GM21515 (cell line): ENCODE data around the gene GAGE12H.
"Not testable (repeated sequence)": the region's sequence is repeated elsewhere in the genome, so short reads cannot be mapped to it uniquely, and the experiment has no call there.

ENCODE experiments used
- ATAC-seq: cut with Tn5 transposase; IDR thresholded peaks from one replicate; pipeline ENCODE4 v1.9.1; 2021; ENCODE audit not compliant: unreplicated experiment

Gene GAGE12H, protein sequence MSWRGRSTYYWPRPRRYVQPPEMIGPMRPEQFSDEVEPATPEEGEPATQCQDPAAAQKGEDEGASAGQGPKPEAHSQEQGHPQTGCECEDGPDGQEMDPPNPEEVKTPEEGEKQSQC

DNA sequence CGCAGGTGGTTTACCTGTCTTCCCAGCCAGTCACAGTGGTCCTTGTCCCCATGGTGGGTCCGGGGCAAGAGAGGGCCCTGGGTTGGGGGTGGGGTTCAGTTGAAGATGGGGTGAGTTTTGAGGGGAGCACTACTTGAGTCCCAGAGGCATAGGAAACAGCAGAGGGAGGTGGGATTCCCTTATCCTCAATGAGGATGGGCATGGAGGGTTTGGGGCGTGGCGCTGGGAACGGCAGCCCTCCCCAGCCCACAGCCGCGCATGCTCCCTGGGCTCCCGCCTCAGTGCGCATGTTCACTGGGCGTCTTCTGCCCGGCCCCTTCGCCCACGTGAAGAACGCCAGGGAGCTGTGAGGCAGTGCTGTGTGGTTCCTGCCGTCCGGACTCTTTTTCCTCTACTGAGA lies at the start of gene GAGE12H:
TSS of gene GAGE12H (plus strand) at position 301 of the 400 bp plus-strand sequence. CDS start 1,155 bp downstream, outside the sequence.
- not testable (repeated sequence) for ATAC-seq

DNA sequence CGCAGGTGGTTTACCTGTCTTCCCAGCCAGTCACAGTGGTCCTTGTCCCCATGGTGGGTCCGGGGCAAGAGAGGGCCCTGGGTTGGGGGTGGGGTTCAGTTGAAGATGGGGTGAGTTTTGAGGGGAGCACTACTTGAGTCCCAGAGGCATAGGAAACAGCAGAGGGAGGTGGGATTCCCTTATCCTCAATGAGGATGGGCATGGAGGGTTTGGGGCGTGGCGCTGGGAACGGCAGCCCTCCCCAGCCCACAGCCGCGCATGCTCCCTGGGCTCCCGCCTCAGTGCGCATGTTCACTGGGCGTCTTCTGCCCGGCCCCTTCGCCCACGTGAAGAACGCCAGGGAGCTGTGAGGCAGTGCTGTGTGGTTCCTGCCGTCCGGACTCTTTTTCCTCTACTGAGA lies 47.9 kb upstream of the GAGE12H start, which contains the start of gene GAGE12C:
TSS of gene GAGE12C (plus strand) at position 301 of the 400 bp plus-strand sequence. CDS start 1,155 bp downstream, outside the sequence.
- ATAC-seq = not testable (repeated sequence)

DNA sequence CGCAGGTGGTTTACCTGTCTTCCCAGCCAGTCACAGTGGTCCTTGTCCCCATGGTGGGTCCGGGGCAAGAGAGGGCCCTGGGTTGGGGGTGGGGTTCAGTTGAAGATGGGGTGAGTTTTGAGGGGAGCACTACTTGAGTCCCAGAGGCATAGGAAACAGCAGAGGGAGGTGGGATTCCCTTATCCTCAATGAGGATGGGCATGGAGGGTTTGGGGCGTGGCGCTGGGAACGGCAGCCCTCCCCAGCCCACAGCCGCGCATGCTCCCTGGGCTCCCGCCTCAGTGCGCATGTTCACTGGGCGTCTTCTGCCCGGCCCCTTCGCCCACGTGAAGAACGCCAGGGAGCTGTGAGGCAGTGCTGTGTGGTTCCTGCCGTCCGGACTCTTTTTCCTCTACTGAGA lies 38.3 kb upstream of the GAGE12H start, which contains the start of gene GAGE12D:
TSS of gene GAGE12D (plus strand) at position 301 of the 400 bp plus-strand sequence. CDS start 1,155 bp downstream, outside the sequence.
- not testable (repeated sequence) for ATAC-seq

DNA sequence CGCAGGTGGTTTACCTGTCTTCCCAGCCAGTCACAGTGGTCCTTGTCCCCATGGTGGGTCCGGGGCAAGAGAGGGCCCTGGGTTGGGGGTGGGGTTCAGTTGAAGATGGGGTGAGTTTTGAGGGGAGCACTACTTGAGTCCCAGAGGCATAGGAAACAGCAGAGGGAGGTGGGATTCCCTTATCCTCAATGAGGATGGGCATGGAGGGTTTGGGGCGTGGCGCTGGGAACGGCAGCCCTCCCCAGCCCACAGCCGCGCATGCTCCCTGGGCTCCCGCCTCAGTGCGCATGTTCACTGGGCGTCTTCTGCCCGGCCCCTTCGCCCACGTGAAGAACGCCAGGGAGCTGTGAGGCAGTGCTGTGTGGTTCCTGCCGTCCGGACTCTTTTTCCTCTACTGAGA lies 28.8 kb upstream of the GAGE12H start, which contains the start of gene GAGE12E:
TSS of gene GAGE12E (plus strand) at position 301 of the 400 bp plus-strand sequence. CDS start 1,155 bp downstream, outside the sequence.
- not testable (repeated sequence) for ATAC-seq

DNA sequence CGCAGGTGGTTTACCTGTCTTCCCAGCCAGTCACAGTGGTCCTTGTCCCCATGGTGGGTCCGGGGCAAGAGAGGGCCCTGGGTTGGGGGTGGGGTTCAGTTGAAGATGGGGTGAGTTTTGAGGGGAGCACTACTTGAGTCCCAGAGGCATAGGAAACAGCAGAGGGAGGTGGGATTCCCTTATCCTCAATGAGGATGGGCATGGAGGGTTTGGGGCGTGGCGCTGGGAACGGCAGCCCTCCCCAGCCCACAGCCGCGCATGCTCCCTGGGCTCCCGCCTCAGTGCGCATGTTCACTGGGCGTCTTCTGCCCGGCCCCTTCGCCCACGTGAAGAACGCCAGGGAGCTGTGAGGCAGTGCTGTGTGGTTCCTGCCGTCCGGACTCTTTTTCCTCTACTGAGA lies 19.2 kb upstream of the GAGE12H start, which contains the start of gene GAGE12F:
TSS of gene GAGE12F (plus strand) at position 301 of the 400 bp plus-strand sequence. CDS start 1,155 bp downstream, outside the sequence.
- not testable (repeated sequence) for ATAC-seq

DNA sequence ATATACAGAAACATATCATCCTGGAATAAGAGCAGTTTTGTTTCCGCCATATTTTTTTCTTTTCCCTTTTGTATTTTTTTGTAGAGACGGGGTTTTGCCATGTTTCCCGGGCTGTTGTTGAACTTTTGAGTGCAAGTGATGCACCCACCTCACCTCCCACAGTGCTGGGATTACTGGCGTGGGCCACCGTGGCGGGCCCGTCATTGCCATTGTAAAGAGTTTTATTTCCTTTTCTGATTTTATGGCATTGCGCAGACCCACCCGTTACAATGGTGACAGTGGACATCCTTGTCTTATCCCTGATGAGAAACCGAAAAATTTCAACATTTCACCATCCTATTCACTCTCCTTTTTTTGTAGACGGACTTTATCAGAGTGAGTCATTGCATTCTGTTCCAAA lies 11.0 kb upstream of the GAGE12H start:
- not testable (repeated sequence) for ATAC-seq

DNA sequence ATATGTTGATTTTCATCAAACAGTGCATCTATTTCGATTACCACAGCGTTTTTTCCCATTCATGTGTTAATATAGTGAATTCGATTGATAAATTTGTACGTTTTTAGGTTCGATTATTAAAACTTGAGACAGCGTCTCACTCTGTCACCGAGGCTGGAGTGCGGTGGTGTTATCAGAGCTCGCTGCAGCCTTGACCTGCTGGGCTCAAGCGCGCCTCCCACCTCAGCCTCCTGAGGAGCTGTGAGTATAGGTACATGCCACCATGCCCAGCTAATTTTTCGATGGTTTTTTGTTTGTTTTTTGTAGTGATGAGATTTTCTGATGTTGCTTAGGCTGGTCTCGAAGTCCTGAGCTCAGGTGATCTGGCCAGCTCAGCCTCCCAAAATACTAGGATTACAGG lies 10.6 kb upstream of the GAGE12H start:
- not testable (repeated sequence) for ATAC-seq

DNA sequence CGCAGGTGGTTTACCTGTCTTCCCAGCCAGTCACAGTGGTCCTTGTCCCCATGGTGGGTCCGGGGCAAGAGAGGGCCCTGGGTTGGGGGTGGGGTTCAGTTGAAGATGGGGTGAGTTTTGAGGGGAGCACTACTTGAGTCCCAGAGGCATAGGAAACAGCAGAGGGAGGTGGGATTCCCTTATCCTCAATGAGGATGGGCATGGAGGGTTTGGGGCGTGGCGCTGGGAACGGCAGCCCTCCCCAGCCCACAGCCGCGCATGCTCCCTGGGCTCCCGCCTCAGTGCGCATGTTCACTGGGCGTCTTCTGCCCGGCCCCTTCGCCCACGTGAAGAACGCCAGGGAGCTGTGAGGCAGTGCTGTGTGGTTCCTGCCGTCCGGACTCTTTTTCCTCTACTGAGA lies 9.6 kb upstream of the GAGE12H start, which contains the start of gene GAGE12G:
TSS of gene GAGE12G (plus strand) at position 301 of the 400 bp plus-strand sequence. CDS start 1,155 bp downstream, outside the sequence.
- not testable (repeated sequence) for ATAC-seq

DNA sequence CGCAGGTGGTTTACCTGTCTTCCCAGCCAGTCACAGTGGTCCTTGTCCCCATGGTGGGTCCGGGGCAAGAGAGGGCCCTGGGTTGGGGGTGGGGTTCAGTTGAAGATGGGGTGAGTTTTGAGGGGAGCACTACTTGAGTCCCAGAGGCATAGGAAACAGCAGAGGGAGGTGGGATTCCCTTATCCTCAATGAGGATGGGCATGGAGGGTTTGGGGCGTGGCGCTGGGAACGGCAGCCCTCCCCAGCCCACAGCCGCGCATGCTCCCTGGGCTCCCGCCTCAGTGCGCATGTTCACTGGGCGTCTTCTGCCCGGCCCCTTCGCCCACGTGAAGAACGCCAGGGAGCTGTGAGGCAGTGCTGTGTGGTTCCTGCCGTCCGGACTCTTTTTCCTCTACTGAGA lies 9.4 kb downstream of the GAGE12H start, which contains the start of gene GAGE2A:
TSS of gene GAGE2A (plus strand) at position 301 of the 400 bp plus-strand sequence. CDS start 1,155 bp downstream, outside the sequence.
- ATAC-seq = not testable (repeated sequence)

DNA sequence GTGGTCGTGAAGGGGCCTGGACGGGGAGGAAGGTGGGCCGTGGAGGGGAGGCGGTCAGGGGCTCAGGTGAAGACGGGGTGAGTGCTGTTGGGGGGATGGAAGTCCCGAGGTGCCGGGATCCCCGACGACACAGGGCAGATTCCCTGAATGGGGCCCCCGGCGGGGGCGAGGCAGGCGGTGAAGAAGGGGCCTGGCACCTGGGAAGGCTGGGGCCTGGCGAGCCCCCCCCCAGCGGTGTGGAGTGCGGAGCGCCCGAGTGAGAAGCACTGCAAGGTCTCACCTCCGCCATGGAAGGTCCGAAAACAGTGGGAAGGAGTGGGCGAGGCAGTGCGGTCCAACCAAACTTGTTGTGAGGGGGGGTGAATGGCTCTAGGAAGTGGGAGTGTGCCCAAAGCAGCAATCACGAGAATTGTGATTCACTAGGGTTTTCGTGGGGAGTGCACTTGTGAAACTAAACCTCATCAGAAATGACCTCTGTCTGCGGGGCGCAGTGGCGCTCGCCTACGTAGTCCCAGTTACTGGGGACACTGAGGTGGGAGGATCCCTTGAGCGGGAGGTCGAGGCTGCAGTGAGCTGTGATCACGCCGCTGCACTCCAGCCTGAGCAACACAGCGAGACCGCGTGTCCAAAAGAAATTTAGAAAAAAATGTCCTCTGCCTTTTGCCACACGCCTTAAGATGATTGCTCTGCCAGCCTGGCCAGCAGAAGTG lies 10.2 kb downstream of the GAGE12H start:
- ATAC-seq = not testable (repeated sequence)

DNA sequence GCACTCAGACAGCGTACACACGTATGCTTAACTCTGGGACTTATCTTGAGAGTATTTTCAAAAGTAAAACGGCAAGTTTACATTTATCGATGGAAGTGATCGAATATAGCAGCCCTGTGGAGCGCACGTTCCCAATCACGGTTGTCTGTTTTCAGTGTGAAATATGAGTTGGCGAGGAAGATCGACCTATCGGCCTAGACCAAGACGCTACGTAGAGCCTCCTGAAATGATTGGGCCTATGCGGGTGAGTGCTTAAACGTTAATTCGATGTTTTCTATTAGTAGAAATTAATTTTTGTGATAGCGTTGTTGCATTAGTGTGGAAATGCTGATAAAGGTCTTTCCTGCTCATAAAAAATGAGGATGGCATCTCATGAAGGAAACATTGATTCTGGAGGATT lies 10.7 kb downstream of the GAGE12H start:
- ATAC-seq = not testable (repeated sequence)

DNA sequence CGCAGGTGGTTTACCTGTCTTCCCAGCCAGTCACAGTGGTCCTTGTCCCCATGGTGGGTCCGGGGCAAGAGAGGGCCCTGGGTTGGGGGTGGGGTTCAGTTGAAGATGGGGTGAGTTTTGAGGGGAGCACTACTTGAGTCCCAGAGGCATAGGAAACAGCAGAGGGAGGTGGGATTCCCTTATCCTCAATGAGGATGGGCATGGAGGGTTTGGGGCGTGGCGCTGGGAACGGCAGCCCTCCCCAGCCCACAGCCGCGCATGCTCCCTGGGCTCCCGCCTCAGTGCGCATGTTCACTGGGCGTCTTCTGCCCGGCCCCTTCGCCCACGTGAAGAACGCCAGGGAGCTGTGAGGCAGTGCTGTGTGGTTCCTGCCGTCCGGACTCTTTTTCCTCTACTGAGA lies 19.0 kb downstream of the GAGE12H start, which contains the start of gene GAGE1:
TSS of gene GAGE1 (plus strand) at position 301 of the 400 bp plus-strand sequence. CDS start 1,155 bp downstream, outside the sequence.
- ATAC-seq = not testable (repeated sequence)

DNA sequence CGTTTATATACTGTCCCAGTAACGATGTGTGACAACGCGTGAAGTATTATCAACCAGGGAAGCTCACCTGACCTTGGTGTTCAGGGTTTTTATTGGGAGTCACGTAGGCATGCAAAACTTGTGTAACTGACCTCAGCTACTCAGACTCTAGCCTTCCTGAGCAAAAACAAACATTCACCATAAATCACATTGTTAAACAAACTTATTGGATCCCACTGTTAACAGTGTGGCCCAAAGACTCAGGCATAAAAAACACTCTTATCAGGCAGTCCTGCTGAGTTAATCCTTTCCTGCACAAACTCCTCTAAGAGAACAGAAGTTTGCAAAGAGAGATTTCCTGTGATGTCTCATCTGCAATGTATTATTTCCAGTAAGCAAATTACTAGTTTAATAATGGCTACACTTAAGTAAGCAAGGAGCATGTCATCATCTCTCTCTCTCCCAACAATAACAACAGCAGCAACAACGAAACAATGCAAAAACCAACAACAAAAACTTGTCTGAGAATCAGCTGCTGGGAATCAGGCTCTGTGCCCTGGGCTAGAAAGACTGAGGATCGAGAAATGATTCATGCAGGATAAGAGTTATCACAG lies 31.1 kb downstream of the GAGE12H start:
- no peak for ATAC-seq

DNA sequence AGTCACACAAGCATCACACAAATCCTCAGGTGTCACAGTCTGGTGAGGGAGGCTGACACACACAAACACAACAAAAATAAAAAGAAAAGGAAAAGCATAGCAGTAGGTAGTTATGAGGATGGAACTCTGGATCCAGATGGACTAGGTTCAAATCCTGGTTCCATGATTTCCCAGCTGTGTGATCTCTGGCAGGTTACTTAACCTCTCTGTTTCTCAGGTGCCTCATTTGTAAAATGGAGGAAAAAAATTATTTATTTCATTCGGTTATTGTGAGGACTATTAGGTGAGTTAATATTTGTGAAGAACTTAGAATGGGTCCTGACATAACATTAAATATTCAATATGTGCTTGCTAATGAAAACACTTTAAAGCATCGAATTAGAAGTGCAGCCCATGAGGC lies 38.8 kb downstream of the GAGE12H start:
- no peak for ATAC-seq

DNA sequence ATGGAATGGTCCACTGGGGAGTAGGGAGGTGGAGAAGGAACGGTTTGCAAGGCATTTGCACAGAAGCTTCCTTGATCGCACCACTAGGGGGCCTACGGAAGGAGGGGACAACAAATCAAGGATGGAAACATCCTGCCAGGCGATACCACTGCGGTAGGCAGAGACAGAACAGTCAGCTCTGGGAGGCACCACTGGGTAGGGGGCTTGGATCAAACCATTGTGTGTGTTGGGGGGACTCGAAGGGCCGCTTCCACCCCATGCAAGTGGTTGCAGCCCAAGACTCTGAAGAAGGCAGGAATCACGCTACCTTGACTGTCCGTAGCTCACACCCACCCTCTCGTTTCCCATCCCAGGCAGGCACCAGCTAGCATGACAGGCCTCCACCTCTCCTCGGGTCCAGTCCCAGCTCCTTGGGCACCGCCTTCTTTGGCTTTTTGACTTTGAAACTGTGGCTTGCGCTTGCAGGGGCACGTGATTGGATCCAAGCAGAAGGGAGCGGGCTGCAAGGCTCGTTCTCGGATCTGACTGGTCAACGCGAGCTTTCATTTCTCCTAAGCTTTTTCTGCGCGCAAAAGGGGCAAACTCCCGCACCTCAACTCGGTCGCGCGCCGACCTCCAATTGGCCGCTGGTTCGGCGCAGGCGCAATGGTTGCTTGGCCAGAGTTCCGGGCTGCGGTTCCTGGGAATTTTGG lies 47.5 kb downstream of the GAGE12H start:
- ATAC-seq = no peak
